Endodermal cell (in vitro differentiated cells): Measurements from ENCODE around the gene NDN. TPM values are rescaled to one million over a fixed set of nuclear protein-coding genes. Genes with fewer than 3 reads are reported as not detected.

Experiments
- DNase-seq: peaks from one replicate; pipeline ENCODE4 v3.0.0-alpha.2; 2017
- H3K27ac ChIP-seq: 2 replicates; pipeline ENCODE4 v1.5.1; 2013; ENCODE audit warnings: mild to moderate bottlenecking, low read depth, low read length, moderate library complexity
- H3K27me3 ChIP-seq: 2 replicates; pipeline ENCODE4 v1.6.1; 2013; ENCODE audit warnings: mild to moderate bottlenecking, low read length, moderate library complexity; ENCODE audit not compliant: insufficient read depth, control insufficient read depth, poor library complexity, severe bottlenecking
- H3K36me3 ChIP-seq: 2 replicates; pipeline ENCODE4 v1.7.0; 2013; ENCODE audit warnings: mild to moderate bottlenecking, low read length, moderate library complexity; ENCODE audit not compliant: control insufficient read depth, insufficient read depth
- H3K4me1 ChIP-seq: one replicate; pipeline ENCODE4 v1.7.0; 2013; ENCODE audit warnings: low read length; ENCODE audit not compliant: control insufficient read depth, insufficient read depth
- H3K4me3 ChIP-seq: 2 replicates; pipeline ENCODE4 v1.5.1; 2013; ENCODE audit warnings: mild to moderate bottlenecking, low read length, moderate library complexity
- H3K9ac ChIP-seq: 2 replicates; pipeline ENCODE4 v1.6.1; 2013; ENCODE audit warnings: mild to moderate bottlenecking, low read length, moderate library complexity; ENCODE audit not compliant: poor library complexity, severe bottlenecking; ENCODE audit errors: extremely low read depth
- H3K9me3 ChIP-seq: 2 replicates; pipeline ENCODE4 v1.6.1; 2013; ENCODE audit warnings: mild to moderate bottlenecking, low read length, moderate library complexity; ENCODE audit not compliant: control insufficient read depth
- H3K27ac Mint-ChIP-seq: 2 replicates; pipeline ENCODE4 v1.8.0; 2020; ENCODE audit warnings: mixed read lengths
- H3K27me3 Mint-ChIP-seq: 2 replicates; pipeline ENCODE4 v1.8.0; 2021; ENCODE audit warnings: mild to moderate bottlenecking, mixed read lengths; ENCODE audit not compliant: insufficient read depth
- H3K36me3 Mint-ChIP-seq: 2 replicates; pipeline ENCODE4 v1.8.0; 2020; ENCODE audit warnings: low read depth, mixed read lengths
- H3K4me1 Mint-ChIP-seq: 2 replicates; pipeline ENCODE4 v1.8.0; 2020; ENCODE audit warnings: mixed read lengths
- H3K4me3 Mint-ChIP-seq: 2 replicates; pipeline ENCODE4 v1.8.0; 2020; ENCODE audit warnings: mild to moderate bottlenecking, moderate library complexity, mixed read lengths
- H3K9me3 Mint-ChIP-seq: 2 replicates; pipeline ENCODE4 v1.8.0; 2020; ENCODE audit warnings: mild to moderate bottlenecking, mixed read lengths
- CTCF ChIP-seq: fragments of 200-600 bp; sonication (generic); conservative IDR thresholded peaks from 2 replicates; pipeline ENCODE4 v1.5.0; 2021; ENCODE audit warnings: antibody characterized with exemption, mild to moderate bottlenecking
- WGBS, 2 experiments: methylation state at CpG; one replicate each; pipeline versions ENCODE4 v1.1.5 to v1.1.7; 2013; ENCODE audit warnings: missing lambda C conversion rate in 2 of 2, mixed read lengths in 1 of 2; ENCODE audit not compliant: insufficient coverage in 1 of 2, insufficient read length in 1 of 2; 5-methylcytosine and 5-hydroxymethylcytosine counted together
- total RNA-seq, 2 donors: library from RNA; stranded (reverse); fragmentation: NEBNext Ultra II Directional in 1 of 2; extraction: Animal tissue kit (Norgen Biotek cat#: 25700) in 1 of 2; gene quantifications; 2 replicates in 1 of 2; 3 replicates in 1 of 2; pipeline ENCODE4 v1.2.1, GENCODE V29; 2021

Gene NDN
- total RNA-seq, 2 donors from 2014 or later, result 40.3 to 41.8 TPM

- H3K9me3 Mint-ChIP-seq, result peaks cover 72% of the 10 kb centered on the region
- TF ChIP-seq CTCF, result no peak
These were observed 21.2 kb upstream of the NDN start for GRCh38 chr15:23708332-23708731.

GRCh38 chr15:23695282-23695681 lies 8.2 kb upstream of the NDN start:
- Mint-ChIP-seq H3K27ac (no peak overlapping the region), H3K27me3 (no peaks in the 10 kb centered on the region), H3K36me3 (no peaks in the 10 kb centered on the region), H3K4me1 (no peaks in the 10 kb centered on the region), H3K9me3 (peaks cover 52% of the 10 kb centered on the region), H3K4me3 (no peak overlapping the region)
- Histone ChIP-seq H3K36me3 (no peaks in the 10 kb centered on the region), H3K4me1 (no peaks in the 10 kb centered on the region), H3K4me3 (peak overlapping the region; percentile 29), H3K27ac (no peak overlapping the region), H3K27me3 (no peaks in the 10 kb centered on the region), H3K9me3 (peaks cover 31% of the 10 kb centered on the region), H3K9ac (no peak overlapping the region)
- WGBS, 2 experiments, result 51% methylated on average over 2 of the region's 2 CpGs; no CpG with 5 or more reads in 1 of the 2 experiments
- no peak for TF ChIP-seq CTCF
- DNase-seq, result no peak

More at GRCh38 chr15:23708332-23708731, 21.2 kb upstream of the NDN start:
- Histone ChIP-seq H3K4me1 (no peaks in the 10 kb centered on the region), H3K27me3 (no peaks in the 10 kb centered on the region), H3K9ac (no peak overlapping the region), H3K4me3 (no peak overlapping the region), H3K9me3 (peaks cover 51% of the 10 kb centered on the region), H3K36me3 (no peaks in the 10 kb centered on the region), H3K27ac (no peak overlapping the region)
- H3K36me3 Mint-ChIP-seq, result no peaks in the 10 kb centered on the region
- H3K27me3 Mint-ChIP-seq, result no peaks in the 10 kb centered on the region
- H3K4me1 Mint-ChIP-seq, result no peaks in the 10 kb centered on the region
- no peak overlapping the region for H3K4me3 Mint-ChIP-seq
- 94% methylated on average over 1 of the region's 1 CpG; no CpG with 5 or more reads in 1 of the 2 experiments for WGBS, 2 experiments
- H3K27ac Mint-ChIP-seq, result no peak overlapping the region
- DNase-seq, result no peak

- H3K9me3 Mint-ChIP-seq, result peaks cover 52% of the 10 kb centered on the region
- WGBS, 2 experiments, result 100% methylated on average over 1 of the region's 1 CpG; no CpG with 5 or more reads in 1 of the 2 experiments
- H3K4me1 Mint-ChIP-seq, result no peaks in the 10 kb centered on the region
- no peaks in the 10 kb centered on the region for H3K36me3 ChIP-seq
- H3K27me3 ChIP-seq, result no peaks in the 10 kb centered on the region
- H3K27ac Mint-ChIP-seq, result no peak overlapping the region
- no peak for DNase-seq
- peaks cover 31% of the 10 kb centered on the region for H3K9me3 ChIP-seq
- no peak overlapping the region for H3K4me3 Mint-ChIP-seq
- H3K4me3 ChIP-seq, result peak overlapping the region; percentile 29
- H3K4me1 ChIP-seq, result no peaks in the 10 kb centered on the region
- no peak overlapping the region for H3K27ac ChIP-seq
- H3K27me3 Mint-ChIP-seq, result no peaks in the 10 kb centered on the region
- no peak for TF ChIP-seq CTCF
- no peak overlapping the region for H3K9ac ChIP-seq
- no peaks in the 10 kb centered on the region for H3K36me3 Mint-ChIP-seq
These were observed 7.5 kb upstream of the NDN start for GRCh38 chr15:23694592-23694991.
